Measurements from ENCODE around the gene UGT1A1. TPM values are rescaled to one million over a fixed set of nuclear protein-coding genes. Genes with fewer than 3 reads are reported as not detected.

UGT1A1 gene
- total and polyA plus RNA-seq, 2 of the 13 experiments (the other 11 are each of a cell fraction or from before 2014, with no cell fraction given), result 0.69 to 0.75 TPM

- TF ChIP-seq, protein P1, sequence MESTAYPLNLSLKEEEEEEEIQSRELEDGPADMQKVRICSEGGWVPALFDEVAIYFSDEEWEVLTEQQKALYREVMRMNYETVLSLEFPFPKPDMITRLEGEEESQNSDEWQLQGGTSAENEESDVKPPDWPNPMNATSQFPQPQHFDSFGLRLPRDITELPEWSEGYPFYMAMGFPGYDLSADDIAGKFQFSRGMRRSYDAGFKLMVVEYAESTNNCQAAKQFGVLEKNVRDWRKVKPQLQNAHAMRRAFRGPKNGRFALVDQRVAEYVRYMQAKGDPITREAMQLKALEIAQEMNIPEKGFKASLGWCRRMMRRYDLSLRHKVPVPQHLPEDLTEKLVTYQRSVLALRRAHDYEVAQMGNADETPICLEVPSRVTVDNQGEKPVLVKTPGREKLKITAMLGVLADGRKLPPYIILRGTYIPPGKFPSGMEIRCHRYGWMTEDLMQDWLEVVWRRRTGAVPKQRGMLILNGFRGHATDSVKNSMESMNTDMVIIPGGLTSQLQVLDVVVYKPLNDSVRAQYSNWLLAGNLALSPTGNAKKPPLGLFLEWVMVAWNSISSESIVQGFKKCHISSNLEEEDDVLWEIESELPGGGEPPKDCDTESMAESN (CRISPR knock-in tag; conservative IDR thresholded peaks at IDR 0.05), result peak; percentile 82
- TF ChIP-seq ZGPAT (CRISPR knock-in tag; IDR thresholded peaks at IDR 0.05) (peak; percentile 98), CBFB (CRISPR knock-in tag; IDR thresholded peaks at IDR 0.05) (0 out of 2 replicates have a peak, but pooled peaks have one; percentile 80), EED (CRISPR knock-in tag; IDR thresholded peaks at IDR 0.05) (no peak), HCFC1 (IDR thresholded peaks at IDR 0.05; ENCODE audit: low read depth, low read length) (no peak), TBP (CRISPR knock-in tag; IDR thresholded peaks at IDR 0.05) (no peak), CEBPB (IDR thresholded peaks at IDR 0.05; ENCODE audit: borderline replicate concordance, low read depth, low read length) (peak; percentile 73), MXD1 (CRISPR knock-in tag; IDR thresholded peaks at IDR 0.05) (no peak), ZNF251 (CRISPR knock-in tag; IDR thresholded peaks at IDR 0.05) (no peak), FOXM1 (CRISPR knock-in tag; IDR thresholded peaks at IDR 0.05) (no peak), ZNF674 (CRISPR knock-in tag; IDR thresholded peaks at IDR 0.05; ENCODE audit: low read depth) (no peak), BCL6 (CRISPR knock-in tag; IDR thresholded peaks at IDR 0.05) (peak; percentile 99), MBD4 (IDR thresholded peaks at IDR 0.05; ENCODE audit: borderline replicate concordance, low read length) (peak; percentile 93; the same call in 1 of the 2 replicates), ZNF891 (CRISPR knock-in tag; IDR thresholded peaks at IDR 0.05) (no peak), ZNF546 (CRISPR knock-in tag; conservative IDR thresholded peaks at IDR 0.05) (no peak; the same call in 1 of the 2 replicates)
- TF ChIP-seq, protein P2, sequence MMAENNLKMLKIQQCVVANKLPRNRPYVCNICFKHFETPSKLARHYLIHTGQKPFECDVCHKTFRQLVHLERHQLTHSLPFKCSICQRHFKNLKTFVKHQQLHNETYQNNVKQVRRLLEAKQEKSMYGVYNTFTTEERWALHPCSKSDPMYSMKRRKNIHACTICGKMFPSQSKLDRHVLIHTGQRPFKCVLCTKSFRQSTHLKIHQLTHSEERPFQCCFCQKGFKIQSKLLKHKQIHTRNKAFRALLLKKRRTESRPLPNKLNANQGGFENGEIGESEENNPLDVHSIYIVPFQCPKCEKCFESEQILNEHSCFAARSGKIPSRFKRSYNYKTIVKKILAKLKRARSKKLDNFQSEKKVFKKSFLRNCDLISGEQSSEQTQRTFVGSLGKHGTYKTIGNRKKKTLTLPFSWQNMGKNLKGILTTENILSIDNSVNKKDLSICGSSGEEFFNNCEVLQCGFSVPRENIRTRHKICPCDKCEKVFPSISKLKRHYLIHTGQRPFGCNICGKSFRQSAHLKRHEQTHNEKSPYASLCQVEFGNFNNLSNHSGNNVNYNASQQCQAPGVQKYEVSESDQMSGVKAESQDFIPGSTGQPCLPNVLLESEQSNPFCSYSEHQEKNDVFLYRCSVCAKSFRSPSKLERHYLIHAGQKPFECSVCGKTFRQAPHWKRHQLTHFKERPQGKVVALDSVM (CRISPR knock-in tag; IDR thresholded peaks at IDR 0.05), result no peak
- TF ChIP-seq, protein P3, sequence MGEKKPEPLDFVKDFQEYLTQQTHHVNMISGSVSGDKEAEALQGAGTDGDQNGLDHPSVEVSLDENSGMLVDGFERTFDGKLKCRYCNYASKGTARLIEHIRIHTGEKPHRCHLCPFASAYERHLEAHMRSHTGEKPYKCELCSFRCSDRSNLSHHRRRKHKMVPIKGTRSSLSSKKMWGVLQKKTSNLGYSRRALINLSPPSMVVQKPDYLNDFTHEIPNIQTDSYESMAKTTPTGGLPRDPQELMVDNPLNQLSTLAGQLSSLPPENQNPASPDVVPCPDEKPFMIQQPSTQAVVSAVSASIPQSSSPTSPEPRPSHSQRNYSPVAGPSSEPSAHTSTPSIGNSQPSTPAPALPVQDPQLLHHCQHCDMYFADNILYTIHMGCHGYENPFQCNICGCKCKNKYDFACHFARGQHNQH (CRISPR knock-in tag; IDR thresholded peaks at IDR 0.05), result peak; percentile 89
Observed at GRCh38 chr2:233745073-233745755, 14.9 kb upstream of the UGT1A1 start (continued).
